Endodermal cell (in vitro differentiated cells): ENCODE measurements around the gene IL22RA1. TPM values are rescaled to one million over a fixed set of nuclear protein-coding genes. Genes with fewer than 3 reads are reported as not detected.

ENCODE experiments used
- DNase-seq: peaks from one replicate; pipeline ENCODE4 v3.0.0-alpha.2; 2017
- H3K27ac ChIP-seq: 2 replicates; pipeline ENCODE4 v1.5.1; 2013; ENCODE audit warnings: mild to moderate bottlenecking, low read depth, low read length, moderate library complexity
- H3K27me3 ChIP-seq: 2 replicates; pipeline ENCODE4 v1.6.1; 2013; ENCODE audit warnings: mild to moderate bottlenecking, low read length, moderate library complexity; ENCODE audit not compliant: insufficient read depth, control insufficient read depth, poor library complexity, severe bottlenecking
- H3K36me3 ChIP-seq: 2 replicates; pipeline ENCODE4 v1.7.0; 2013; ENCODE audit warnings: mild to moderate bottlenecking, low read length, moderate library complexity; ENCODE audit not compliant: control insufficient read depth, insufficient read depth
- H3K4me1 ChIP-seq: one replicate; pipeline ENCODE4 v1.7.0; 2013; ENCODE audit warnings: low read length; ENCODE audit not compliant: control insufficient read depth, insufficient read depth
- H3K4me3 ChIP-seq: 2 replicates; pipeline ENCODE4 v1.5.1; 2013; ENCODE audit warnings: mild to moderate bottlenecking, low read length, moderate library complexity
- H3K9ac ChIP-seq: 2 replicates; pipeline ENCODE4 v1.6.1; 2013; ENCODE audit warnings: mild to moderate bottlenecking, low read length, moderate library complexity; ENCODE audit not compliant: poor library complexity, severe bottlenecking; ENCODE audit errors: extremely low read depth
- H3K9me3 ChIP-seq: 2 replicates; pipeline ENCODE4 v1.6.1; 2013; ENCODE audit warnings: mild to moderate bottlenecking, low read length, moderate library complexity; ENCODE audit not compliant: control insufficient read depth
- H3K27ac Mint-ChIP-seq: 2 replicates; pipeline ENCODE4 v1.8.0; 2020; ENCODE audit warnings: mixed read lengths
- H3K27me3 Mint-ChIP-seq: 2 replicates; pipeline ENCODE4 v1.8.0; 2021; ENCODE audit warnings: mild to moderate bottlenecking, mixed read lengths; ENCODE audit not compliant: insufficient read depth
- H3K36me3 Mint-ChIP-seq: 2 replicates; pipeline ENCODE4 v1.8.0; 2020; ENCODE audit warnings: low read depth, mixed read lengths
- H3K4me1 Mint-ChIP-seq: 2 replicates; pipeline ENCODE4 v1.8.0; 2020; ENCODE audit warnings: mixed read lengths
- H3K4me3 Mint-ChIP-seq: 2 replicates; pipeline ENCODE4 v1.8.0; 2020; ENCODE audit warnings: mild to moderate bottlenecking, moderate library complexity, mixed read lengths
- H3K9me3 Mint-ChIP-seq: 2 replicates; pipeline ENCODE4 v1.8.0; 2020; ENCODE audit warnings: mild to moderate bottlenecking, mixed read lengths
- WGBS, 2 experiments: methylation state at CpG; one replicate each; pipeline versions ENCODE4 v1.1.5 to v1.1.7; 2013; ENCODE audit warnings: missing lambda C conversion rate in 2 of 2, mixed read lengths in 1 of 2; ENCODE audit not compliant: insufficient coverage in 1 of 2, insufficient read length in 1 of 2; 5-methylcytosine and 5-hydroxymethylcytosine counted together
- total RNA-seq, 2 donors: library from RNA; stranded (reverse); fragmentation: NEBNext Ultra II Directional in 1 of 2; extraction: Animal tissue kit (Norgen Biotek cat#: 25700) in 1 of 2; gene quantifications; 2 replicates in 1 of 2; 3 replicates in 1 of 2; pipeline ENCODE4 v1.2.1, GENCODE V29; 2021
- TF ChIP-seq, protein P1 (sequence below): fragments of 200-600 bp; sonication (generic); conservative IDR thresholded peaks from 2 replicates; pipeline ENCODE4 v1.5.0; 2021; ENCODE audit warnings: antibody characterized with exemption, mild to moderate bottlenecking

IL22RA1 gene
- total RNA-seq, 2 donors from 2014 or later: not detected

DNA sequence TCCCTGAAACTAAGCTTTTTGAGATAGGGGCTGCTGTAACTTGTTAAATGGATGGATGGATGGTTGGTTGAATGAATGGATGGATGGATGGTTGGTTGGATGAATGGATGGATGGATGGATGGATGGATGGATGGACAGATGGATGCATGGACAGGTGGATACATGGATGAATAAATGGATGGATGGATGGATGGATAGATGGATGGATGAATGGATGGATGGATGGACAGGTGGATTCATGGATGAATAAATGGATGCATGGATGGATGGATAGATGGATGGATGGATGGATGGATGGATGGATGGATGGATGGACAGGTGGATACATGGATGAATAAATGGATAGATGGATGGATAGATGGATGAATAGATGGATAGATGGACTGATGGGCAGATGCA, 57.9 kb downstream of the IL22RA1 start:
- H3K4me1 ChIP-seq: peaks cover 7% of the 10 kb centered on the region
- no peak overlapping the region for H3K4me3 ChIP-seq
- no peaks in the 10 kb centered on the region for H3K27me3 Mint-ChIP-seq
- no peak overlapping the region for H3K27ac Mint-ChIP-seq
- no peaks in the 10 kb centered on the region for H3K9me3 Mint-ChIP-seq
- H3K4me1 Mint-ChIP-seq: peaks cover 2% of the 10 kb centered on the region
- H3K9ac ChIP-seq: no peak overlapping the region
- H3K27ac ChIP-seq: no peak overlapping the region
- no peaks in the 10 kb centered on the region for H3K9me3 ChIP-seq
- H3K27me3 ChIP-seq: no peaks in the 10 kb centered on the region
- TF ChIP-seq, protein P1, sequence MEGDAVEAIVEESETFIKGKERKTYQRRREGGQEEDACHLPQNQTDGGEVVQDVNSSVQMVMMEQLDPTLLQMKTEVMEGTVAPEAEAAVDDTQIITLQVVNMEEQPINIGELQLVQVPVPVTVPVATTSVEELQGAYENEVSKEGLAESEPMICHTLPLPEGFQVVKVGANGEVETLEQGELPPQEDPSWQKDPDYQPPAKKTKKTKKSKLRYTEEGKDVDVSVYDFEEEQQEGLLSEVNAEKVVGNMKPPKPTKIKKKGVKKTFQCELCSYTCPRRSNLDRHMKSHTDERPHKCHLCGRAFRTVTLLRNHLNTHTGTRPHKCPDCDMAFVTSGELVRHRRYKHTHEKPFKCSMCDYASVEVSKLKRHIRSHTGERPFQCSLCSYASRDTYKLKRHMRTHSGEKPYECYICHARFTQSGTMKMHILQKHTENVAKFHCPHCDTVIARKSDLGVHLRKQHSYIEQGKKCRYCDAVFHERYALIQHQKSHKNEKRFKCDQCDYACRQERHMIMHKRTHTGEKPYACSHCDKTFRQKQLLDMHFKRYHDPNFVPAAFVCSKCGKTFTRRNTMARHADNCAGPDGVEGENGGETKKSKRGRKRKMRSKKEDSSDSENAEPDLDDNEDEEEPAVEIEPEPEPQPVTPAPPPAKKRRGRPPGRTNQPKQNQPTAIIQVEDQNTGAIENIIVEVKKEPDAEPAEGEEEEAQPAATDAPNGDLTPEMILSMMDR: no peak
- DNase-seq: no peak
- no peaks in the 10 kb centered on the region for H3K36me3 ChIP-seq
- no peak overlapping the region for H3K4me3 Mint-ChIP-seq
- no peaks in the 10 kb centered on the region for H3K36me3 Mint-ChIP-seq

DNA sequence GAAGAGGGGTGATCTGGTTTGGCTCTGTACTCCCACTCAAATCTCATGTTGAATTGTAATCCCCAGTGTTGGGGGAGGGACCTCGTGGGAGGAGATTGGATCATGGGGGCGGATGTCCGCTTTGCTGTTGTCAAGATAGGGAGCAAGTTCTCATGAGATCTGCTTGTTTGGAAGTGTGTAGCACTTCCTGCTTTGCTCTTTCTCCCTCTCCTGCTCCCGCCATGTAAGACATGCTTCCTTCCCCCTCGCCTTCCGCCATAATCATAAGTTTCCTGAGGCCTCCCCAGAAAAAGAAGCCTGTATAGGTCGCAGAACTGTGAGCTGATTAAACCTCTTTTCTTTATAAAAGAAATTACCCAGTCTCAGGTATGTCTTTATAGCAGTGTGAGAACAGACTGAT, 58.9 kb downstream of the IL22RA1 start:
- 88 to 100% methylated on average over 1 to 7 of the region's 7 CpGs for WGBS, 2 experiments
- Histone ChIP-seq H3K9ac (no peak overlapping the region), H3K27ac (no peak overlapping the region), H3K36me3 (no peaks in the 10 kb centered on the region), H3K4me3 (no peak overlapping the region), H3K9me3 (no peaks in the 10 kb centered on the region), H3K4me1 (peaks cover 3% of the 10 kb centered on the region), H3K27me3 (no peaks in the 10 kb centered on the region)
- H3K9me3 Mint-ChIP-seq: no peaks in the 10 kb centered on the region
- H3K27me3 Mint-ChIP-seq: no peaks in the 10 kb centered on the region
- H3K27ac Mint-ChIP-seq: no peak overlapping the region
- H3K36me3 Mint-ChIP-seq: no peaks in the 10 kb centered on the region
- H3K4me3 Mint-ChIP-seq: no peak overlapping the region
- TF ChIP-seq, protein P1: no peak
- H3K4me1 Mint-ChIP-seq: peaks cover 2% of the 10 kb centered on the region
- DNase-seq: no peak

DNA sequence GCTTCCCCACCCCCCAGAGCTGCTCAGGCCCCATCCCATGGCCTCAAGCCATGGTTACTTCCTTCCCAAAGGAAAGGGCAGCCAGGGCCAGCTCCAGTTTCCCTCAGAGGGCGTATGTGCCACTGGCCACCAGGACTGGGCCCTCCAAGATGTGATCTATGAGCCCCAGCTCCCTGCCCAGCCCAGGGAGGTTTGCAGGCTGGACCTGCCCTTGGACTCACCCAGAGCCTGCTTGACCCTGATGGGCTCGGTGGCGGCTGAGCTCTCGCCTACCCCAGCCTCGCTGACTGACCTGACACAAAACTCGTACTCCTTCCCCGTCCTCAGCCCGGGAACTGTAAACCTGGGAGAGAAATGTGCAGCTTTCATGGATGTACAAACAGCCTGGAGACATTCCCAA, 60.6 kb downstream of the IL22RA1 start:
- H3K36me3 Mint-ChIP-seq: no peaks in the 10 kb centered on the region
- Histone ChIP-seq H3K9ac (no peak overlapping the region), H3K27ac (no peak overlapping the region), H3K9me3 (no peaks in the 10 kb centered on the region), H3K27me3 (no peaks in the 10 kb centered on the region), H3K4me1 (no peaks in the 10 kb centered on the region), H3K4me3 (no peak overlapping the region), H3K36me3 (no peaks in the 10 kb centered on the region)
- no peak overlapping the region for H3K27ac Mint-ChIP-seq
- TF ChIP-seq, protein P1: no peak
- no peak overlapping the region for H3K4me3 Mint-ChIP-seq
- H3K27me3 Mint-ChIP-seq: no peaks in the 10 kb centered on the region
- no peaks in the 10 kb centered on the region for H3K4me1 Mint-ChIP-seq
- 86 to 88% methylated on average over 7 to 8 of the region's 8 CpGs for WGBS, 2 experiments
- DNase-seq: no peak
- no peaks in the 10 kb centered on the region for H3K9me3 Mint-ChIP-seq
